CD14-positive monocyte (primary cell): Measurements from ENCODE around the gene KMT2A. TPM values are rescaled to one million over a fixed set of nuclear protein-coding genes. Genes with fewer than 3 reads are reported as not detected.

ENCODE experiments used
- DNase-seq, 3 donors: peaks; one replicate each; pipeline ENCODE4 v3.0.0-alpha.2; 2011 to 2022
- H2AFZ ChIP-seq: 2 replicates; pipeline ENCODE4 v1.6.0; 2012; ENCODE audit warnings: mild to moderate bottlenecking, low read depth, low read length, inconsistent platforms; ENCODE audit not compliant: insufficient read depth, poor library complexity, severe bottlenecking
- H3K27ac ChIP-seq, 2 donors: 1 replicate in 1 of 2; 2 replicates in 1 of 2; pipeline ENCODE4 v1.5.1; 2012 to 2013; ENCODE audit warnings: low read length in 2 of 2, control low read depth in 1 of 2, inconsistent platforms in 1 of 2, low read depth in 1 of 2, mild to moderate bottlenecking in 1 of 2
- H3K27me3 ChIP-seq, 2 donors: one replicate each; pipeline versions ENCODE4 v1.6.0 to v1.6.1; 2011 to 2013; ENCODE audit warnings: low read length in 2 of 2; ENCODE audit not compliant: control insufficient read depth in 2 of 2, insufficient read depth in 2 of 2
- H3K36me3 ChIP-seq, 2 donors: replicated peaks in 1 of 2; 1 replicate in 1 of 2; 2 replicates in 1 of 2; pipeline versions ENCODE4 v1.5.1 to v1.6.1; 2012 to 2013; ENCODE audit warnings: low read length in 2 of 2, control low read depth in 1 of 2, inconsistent platforms in 1 of 2, mild to moderate bottlenecking in 1 of 2; ENCODE audit not compliant: insufficient read depth in 2 of 2, control insufficient read depth in 1 of 2
- H3K4me1 ChIP-seq, 2 donors: 1 replicate in 1 of 2; 2 replicates in 1 of 2; pipeline versions ENCODE4 v1.5.1 to v1.6.1; 2012 to 2013; ENCODE audit warnings: low read length in 2 of 2, control low read depth in 1 of 2, inconsistent platforms in 1 of 2, mild to moderate bottlenecking in 1 of 2, moderate library complexity in 1 of 2; ENCODE audit not compliant: insufficient read depth in 2 of 2, control insufficient read depth in 1 of 2
- H3K4me2 ChIP-seq: replicated peaks from 2 replicates; pipeline ENCODE3; 2012; ENCODE audit warnings: low read length, moderate library complexity, mild to moderate bottlenecking; ENCODE audit not compliant: poor library complexity, severe bottlenecking; ENCODE audit errors: extremely low read depth
- H3K4me3 ChIP-seq, 3 experiments: fragments of 200-600 bp in 1 of 3; sonication (generic) in 1 of 3; replicated peaks in 1 of 3; 1 replicate in 2 of 3; 2 replicates in 1 of 3; pipeline ENCODE4 v1.5.1; 2011 to 2013; ENCODE audit warnings: low read length in 3 of 3, mild to moderate bottlenecking in 3 of 3, control low read depth in 2 of 3, low read depth in 2 of 3, inconsistent platforms in 1 of 3, moderate library complexity in 1 of 3
- H3K79me2 ChIP-seq: 2 replicates; pipeline ENCODE4 v1.6.0; 2012; ENCODE audit warnings: mild to moderate bottlenecking, control low read depth, inconsistent platforms, low read length, moderate library complexity; ENCODE audit not compliant: insufficient read depth
- H3K9ac ChIP-seq: 2 replicates; pipeline ENCODE4 v1.6.0; 2017; ENCODE audit warnings: low read length, mild to moderate bottlenecking; ENCODE audit not compliant: insufficient read depth, poor library complexity, severe bottlenecking
- H3K9me3 ChIP-seq, 2 donors: replicated peaks in 1 of 2; 1 replicate in 1 of 2; 2 replicates in 1 of 2; pipeline versions ENCODE4 v1.5.1 to v1.6.1; 2012 to 2013; ENCODE audit warnings: low read length in 2 of 2, control low read depth in 1 of 2; ENCODE audit not compliant: control insufficient read depth in 1 of 2, insufficient read depth in 1 of 2
- H4K20me1 ChIP-seq: 2 replicates; pipeline ENCODE4 v1.6.0; 2012; ENCODE audit warnings: mild to moderate bottlenecking, low read length, control low read depth, moderate library complexity; ENCODE audit not compliant: insufficient read depth
- H3K27ac Mint-ChIP-seq, 7 donors: one replicate each; pipeline ENCODE4 v1.8.0; 2020; ENCODE audit warnings: mild to moderate bottlenecking in 7 of 7, mixed read lengths in 7 of 7, moderate library complexity in 6 of 7, inconsistent platforms in 2 of 7
- H3K27me3 Mint-ChIP-seq, 3 donors: one replicate each; pipeline ENCODE4 v1.8.0; 2021 to 2022; ENCODE audit warnings: low read depth in 3 of 3, mild to moderate bottlenecking in 3 of 3, mixed read lengths in 3 of 3, moderate library complexity in 3 of 3, inconsistent platforms in 1 of 3
- H3K36me3 Mint-ChIP-seq, 2 donors: one replicate each; pipeline ENCODE4 v1.8.0; 2020; ENCODE audit warnings: mixed read lengths in 2 of 2, inconsistent platforms in 1 of 2, mild to moderate bottlenecking in 1 of 2
- H3K4me1 Mint-ChIP-seq: one replicate; pipeline ENCODE4 v1.8.0; 2020; ENCODE audit warnings: mild to moderate bottlenecking, mixed read lengths
- H3K4me3 Mint-ChIP-seq, 2 donors: one replicate each; pipeline ENCODE4 v1.8.0; 2020; ENCODE audit warnings: mild to moderate bottlenecking in 2 of 2, mixed read lengths in 2 of 2, moderate library complexity in 1 of 2
- H3K9me3 Mint-ChIP-seq, 7 donors: one replicate each; pipeline ENCODE4 v1.8.0; 2020 to 2022; ENCODE audit warnings: mixed read lengths in 7 of 7, mild to moderate bottlenecking in 6 of 7, moderate library complexity in 6 of 7, inconsistent platforms in 2 of 7
- WGBS: methylation state at CpG from one replicate; pipeline ENCODE4 v1.1.5; 2013; ENCODE audit warnings: missing lambda C conversion rate; ENCODE audit not compliant: insufficient coverage; 5-methylcytosine and 5-hydroxymethylcytosine counted together
- intact Hi-C, 2 donors: fragments of 100-400 bp; cut with micrococcal nuclease; formaldehyde crosslinking; loops; one replicate each; pipeline versions ENCODE4 v1.15.0 to v1.15.1; 2023
- polyA plus RNA-seq, 3 donors: library from polyadenylated mRNA; depleted of rRNA in 1 of 3; unstranded in 2 of 3; stranded (reverse) in 1 of 3; fragments of 300-500 nt in 2 of 3; fragments of >200 nt in 1 of 3; fragmentation: Illumina TruSeq in 2 of 3; gene quantifications; 1 replicate in 2 of 3; 2 replicates in 1 of 3; pipeline ENCODE4 v1.2.3, GENCODE V29; 2012 to 2021
- TF ChIP-seq, protein P1 (sequence below): fragments of 200-600 bp; IDR thresholded peaks from one replicate; pipeline ENCODE4 v1.8.0; 2022; ENCODE audit warnings: antibody characterized with exemption, mild to moderate bottlenecking

Gene KMT2A
- polyA plus RNA-seq, 3 donors = 3.3 to 21.7 (median 3.5) TPM

DNA sequence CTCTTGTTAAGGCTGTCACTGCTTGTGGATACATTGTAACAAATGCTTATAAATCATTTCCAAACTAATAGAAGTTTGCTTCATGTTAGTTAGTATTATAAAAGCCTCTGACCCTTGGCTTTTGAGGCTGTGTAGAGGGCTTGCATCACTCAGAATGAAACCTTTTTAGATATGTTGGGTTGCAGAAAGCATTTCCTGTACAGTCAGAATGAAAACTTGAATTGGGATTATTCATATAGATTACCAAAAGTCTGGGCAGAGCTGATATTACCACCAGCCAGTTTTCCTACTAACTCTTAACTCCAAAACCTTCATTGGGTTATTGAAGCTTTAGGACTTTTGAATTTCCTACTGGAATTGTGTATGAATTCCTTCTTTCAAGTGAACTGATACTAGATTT lies 12.0 kb downstream of the KMT2A start:
- H3K9ac ChIP-seq = no peak overlapping the region
- Mint-ChIP-seq H3K36me3 (peaks cover 10 to 35% of the 10 kb centered on the region in 2 donors), H3K4me1 (peaks cover 12% of the 10 kb centered on the region), H3K9me3 (no peaks in the 10 kb centered on the region), H3K27ac (no peak overlapping the region), H3K4me3 (no peak overlapping the region), H3K27me3 (no peaks in the 10 kb centered on the region)
- intact Hi-C loops = no loop called here
- H3K4me2 ChIP-seq = no peak overlapping the region
- H3K36me3 ChIP-seq = peaks cover 2 to 18% of the 10 kb centered on the region in 2 donors
- H4K20me1 ChIP-seq = peaks cover 99% of the 10 kb centered on the region
- H2AFZ ChIP-seq = no peak overlapping the region
- H3K9me3 ChIP-seq = no peaks in the 10 kb centered on the region
- DNase-seq = no peak
- TF ChIP-seq, protein P1, sequence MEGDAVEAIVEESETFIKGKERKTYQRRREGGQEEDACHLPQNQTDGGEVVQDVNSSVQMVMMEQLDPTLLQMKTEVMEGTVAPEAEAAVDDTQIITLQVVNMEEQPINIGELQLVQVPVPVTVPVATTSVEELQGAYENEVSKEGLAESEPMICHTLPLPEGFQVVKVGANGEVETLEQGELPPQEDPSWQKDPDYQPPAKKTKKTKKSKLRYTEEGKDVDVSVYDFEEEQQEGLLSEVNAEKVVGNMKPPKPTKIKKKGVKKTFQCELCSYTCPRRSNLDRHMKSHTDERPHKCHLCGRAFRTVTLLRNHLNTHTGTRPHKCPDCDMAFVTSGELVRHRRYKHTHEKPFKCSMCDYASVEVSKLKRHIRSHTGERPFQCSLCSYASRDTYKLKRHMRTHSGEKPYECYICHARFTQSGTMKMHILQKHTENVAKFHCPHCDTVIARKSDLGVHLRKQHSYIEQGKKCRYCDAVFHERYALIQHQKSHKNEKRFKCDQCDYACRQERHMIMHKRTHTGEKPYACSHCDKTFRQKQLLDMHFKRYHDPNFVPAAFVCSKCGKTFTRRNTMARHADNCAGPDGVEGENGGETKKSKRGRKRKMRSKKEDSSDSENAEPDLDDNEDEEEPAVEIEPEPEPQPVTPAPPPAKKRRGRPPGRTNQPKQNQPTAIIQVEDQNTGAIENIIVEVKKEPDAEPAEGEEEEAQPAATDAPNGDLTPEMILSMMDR = no peak
- no peak overlapping the region for H3K4me3 ChIP-seq
- peaks cover 99% of the 10 kb centered on the region for H3K79me2 ChIP-seq
- no peaks in the 10 kb centered on the region for H3K27me3 ChIP-seq
- no peak overlapping the region for H3K27ac ChIP-seq
- peaks cover 0 to 5% of the 10 kb centered on the region in 2 donors for H3K4me1 ChIP-seq

DNA sequence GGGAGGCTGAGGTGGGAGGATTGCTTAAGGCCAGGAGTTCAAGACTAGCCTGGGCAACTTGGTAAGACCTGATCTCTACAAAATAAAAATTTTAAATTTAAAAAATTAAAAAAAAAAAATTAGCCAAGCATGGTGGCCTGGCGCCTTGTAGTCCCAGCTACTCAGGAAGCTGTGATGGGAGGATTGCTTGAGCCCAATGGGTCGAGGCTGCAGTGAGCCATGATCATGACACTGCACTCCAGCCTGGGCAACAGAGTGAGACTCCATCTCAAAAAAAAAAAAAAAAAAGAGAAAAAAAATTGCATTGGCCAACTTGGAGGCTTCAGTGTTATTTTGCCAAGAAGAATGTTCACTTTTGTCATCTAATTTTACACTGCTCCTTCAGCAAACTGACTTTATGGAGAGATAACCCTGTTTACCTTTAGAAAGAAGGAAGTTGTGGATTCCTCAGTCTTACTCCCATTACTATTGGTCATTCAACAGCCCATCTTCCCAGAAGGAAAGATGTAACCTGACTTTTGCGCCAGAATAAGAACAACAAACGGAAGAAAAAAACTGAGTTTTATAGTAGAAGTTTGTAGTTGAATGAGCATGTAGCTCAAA lies 13.1 kb downstream of the KMT2A start:
- Histone ChIP-seq H3K4me2 (no peak overlapping the region), H3K79me2 (peaks cover 99% of the 10 kb centered on the region), H3K9ac (no peak overlapping the region), H2AFZ (no peak overlapping the region), H3K27me3 (no peaks in the 10 kb centered on the region), H3K27ac (no peak overlapping the region), H3K4me1 (peaks cover 0 to 5% of the 10 kb centered on the region in 2 donors), H3K9me3 (no peaks in the 10 kb centered on the region), H3K4me3 (no peak overlapping the region), H3K36me3 (peaks cover 2 to 24% of the 10 kb centered on the region in 2 donors), H4K20me1 (peaks cover 99% of the 10 kb centered on the region)
- H3K4me1 Mint-ChIP-seq = peaks cover 9% of the 10 kb centered on the region
- no peak overlapping the region for H3K27ac Mint-ChIP-seq
- DNase-seq = no peak
- TF ChIP-seq, protein P1 = no peak
- H3K27me3 Mint-ChIP-seq = no peaks in the 10 kb centered on the region
- intact Hi-C loops = no loop called here
- H3K9me3 Mint-ChIP-seq = no peaks in the 10 kb centered on the region
- peaks cover 16 to 41% of the 10 kb centered on the region in 2 donors for H3K36me3 Mint-ChIP-seq
- WGBS = 100% methylated on average over 1 of the region's 4 CpGs
- H3K4me3 Mint-ChIP-seq = no peak overlapping the region
